NCI-H446 treated with DMSO at 0.1 percent for 48 hours (cell line): Measurements from ENCODE around the gene FAM163B.

ENCODE experiments used
- DNase-seq: peaks from one replicate; lab custom pipeline; 2025; lab: John Stamatoyannopoulos, UW

The FAM163B gene

DNA sequence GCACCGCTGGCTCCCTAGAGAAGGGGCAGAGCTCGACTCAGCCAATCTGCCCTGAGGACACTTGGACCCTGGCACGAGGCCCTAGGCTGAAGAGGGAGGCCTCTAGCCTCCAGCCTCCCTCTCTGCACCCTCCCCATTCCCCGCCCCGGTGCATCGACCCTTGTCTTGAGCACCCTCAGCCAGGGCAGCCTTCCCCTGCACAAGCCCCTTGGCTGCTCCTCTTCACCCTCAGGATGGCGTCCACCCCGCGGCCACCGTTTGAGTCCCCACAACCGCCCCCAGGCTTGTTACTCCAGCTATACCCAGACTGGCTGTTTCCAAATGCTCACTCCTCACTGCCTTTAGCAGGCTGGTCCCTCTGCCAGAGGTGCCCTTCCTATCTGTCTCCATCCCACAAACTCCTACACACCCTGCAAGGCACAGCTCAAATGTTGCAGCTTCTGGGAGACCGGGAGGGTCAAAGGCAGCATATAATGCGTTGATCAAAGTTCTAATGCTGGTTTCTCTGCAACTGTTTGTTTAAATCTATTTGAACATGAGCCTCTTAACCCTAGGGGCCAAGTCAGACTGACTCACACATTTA, 6.5 kb upstream of the FAM163B start:
- no peak for DNase-seq

DNA sequence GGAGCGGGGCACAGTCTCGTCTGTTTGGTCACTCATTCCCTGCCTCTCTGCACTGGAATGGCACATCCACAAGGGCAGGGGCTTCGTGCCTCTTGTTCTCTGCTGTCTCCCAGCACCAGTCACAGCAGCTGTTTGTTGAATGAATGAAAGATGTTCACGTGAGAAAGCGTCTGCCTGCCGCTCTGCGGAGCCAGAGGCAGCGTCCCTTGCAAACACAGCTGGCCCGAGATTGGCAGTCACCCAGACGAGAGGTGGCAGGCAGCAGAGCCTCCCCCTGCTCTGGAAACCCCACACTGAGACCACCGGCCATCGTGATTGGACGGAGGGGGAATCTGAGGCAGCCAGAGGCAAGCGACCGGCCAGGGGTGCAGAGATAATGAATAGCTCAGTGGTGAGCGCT, 6.0 kb upstream of the FAM163B start:
- DNase-seq: no peak

DNA sequence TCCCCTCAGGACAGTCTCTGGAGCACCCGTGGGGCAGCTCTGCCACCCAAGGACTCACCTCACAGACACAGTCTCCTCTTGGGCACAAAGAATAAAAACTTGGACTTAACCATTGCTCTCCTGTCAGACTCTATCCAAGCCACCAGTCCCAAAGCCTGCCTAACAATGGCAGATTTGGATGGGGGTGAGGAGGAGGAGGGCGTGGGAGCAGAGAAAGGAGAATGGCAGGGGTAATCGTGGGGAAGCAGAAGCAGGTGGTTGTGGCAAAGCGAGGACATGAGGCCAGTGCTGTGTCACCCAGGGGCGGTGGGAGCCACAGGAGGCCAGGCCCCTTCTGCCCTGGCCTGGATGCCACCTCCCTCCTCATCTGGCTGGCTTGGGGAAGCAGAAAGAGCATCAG, 5.5 kb upstream of the FAM163B start:
- no peak for DNase-seq

DNA sequence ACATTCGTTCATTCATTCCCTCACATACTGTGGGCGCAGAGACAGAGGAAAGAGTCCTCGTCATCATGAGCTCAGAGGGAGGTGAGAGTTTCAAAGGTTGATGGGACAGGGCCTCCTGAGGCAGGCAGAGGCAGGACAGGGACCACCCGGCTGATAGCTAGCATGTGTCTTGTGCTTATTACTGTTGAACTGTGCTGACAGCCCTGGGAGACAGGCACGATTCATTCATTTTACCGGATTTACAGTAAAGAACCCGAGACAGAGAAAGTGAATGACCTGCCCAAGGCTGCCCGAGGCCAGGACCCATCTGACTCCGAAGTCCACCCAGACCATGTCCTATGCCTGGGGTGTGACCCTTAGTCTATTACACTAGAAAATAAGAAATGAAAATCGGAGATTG, 4.9 kb upstream of the FAM163B start:
- no peak for DNase-seq

DNA sequence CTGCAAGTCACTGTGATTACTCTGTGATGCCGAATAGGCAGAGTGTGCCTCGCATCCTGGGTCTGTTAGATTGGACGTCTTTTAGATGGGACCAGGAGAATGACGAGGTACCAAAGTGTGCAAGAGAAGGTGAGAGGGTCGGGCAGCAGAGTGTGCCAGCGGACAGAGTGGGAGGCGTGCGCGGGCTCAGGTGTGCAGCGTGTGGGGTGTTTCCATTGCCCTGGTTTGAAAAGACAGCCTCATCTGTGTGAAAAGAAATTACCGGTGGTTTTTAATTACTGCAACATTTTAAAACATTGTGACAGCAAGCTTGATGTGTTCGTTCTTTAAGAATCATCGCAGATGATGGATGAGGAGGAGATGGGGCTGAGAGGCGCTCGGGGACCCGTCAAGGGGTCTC, 4.2 kb upstream of the FAM163B start:
- no peak for DNase-seq

DNA sequence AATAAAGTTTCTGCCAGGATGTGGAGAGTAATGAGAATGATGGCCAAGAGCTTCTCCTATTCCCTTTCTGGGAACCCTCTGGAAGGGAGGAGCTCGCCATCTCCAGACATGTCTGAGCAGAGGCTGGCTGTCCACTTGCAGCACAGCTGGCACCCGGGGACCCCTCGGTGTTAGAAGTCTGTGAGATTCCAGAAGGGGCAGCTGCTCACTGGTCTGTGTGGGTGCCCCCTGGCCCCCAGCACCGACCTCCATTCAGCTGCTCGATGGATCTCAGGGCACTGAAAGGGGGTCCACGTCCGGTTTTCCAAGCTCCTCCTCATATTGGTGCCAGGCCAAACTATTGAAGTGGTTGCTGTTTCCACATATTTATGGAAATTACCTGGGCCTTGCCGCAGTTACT, 3.6 kb upstream of the FAM163B start:
- no peak for DNase-seq

DNA sequence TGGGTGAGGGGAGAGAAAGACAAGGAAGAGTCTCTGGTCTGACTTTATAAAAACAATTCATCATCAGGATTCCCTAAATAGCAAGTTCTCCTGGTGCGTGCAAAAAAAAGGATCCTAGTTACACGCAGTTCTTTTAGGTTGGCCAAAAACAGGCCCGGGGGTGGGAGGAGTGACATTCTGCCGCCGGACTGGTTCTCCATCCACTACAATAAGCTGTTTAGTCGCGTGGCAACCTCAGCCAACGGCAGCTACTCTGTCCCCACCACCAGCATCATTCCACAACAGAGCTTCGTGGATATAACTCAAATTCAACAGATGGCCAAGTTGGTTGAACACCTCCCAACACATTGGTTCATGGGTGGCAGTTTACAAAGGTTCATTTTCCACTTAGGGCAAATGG, 2.9 kb upstream of the FAM163B start:
- no peak for DNase-seq

DNA sequence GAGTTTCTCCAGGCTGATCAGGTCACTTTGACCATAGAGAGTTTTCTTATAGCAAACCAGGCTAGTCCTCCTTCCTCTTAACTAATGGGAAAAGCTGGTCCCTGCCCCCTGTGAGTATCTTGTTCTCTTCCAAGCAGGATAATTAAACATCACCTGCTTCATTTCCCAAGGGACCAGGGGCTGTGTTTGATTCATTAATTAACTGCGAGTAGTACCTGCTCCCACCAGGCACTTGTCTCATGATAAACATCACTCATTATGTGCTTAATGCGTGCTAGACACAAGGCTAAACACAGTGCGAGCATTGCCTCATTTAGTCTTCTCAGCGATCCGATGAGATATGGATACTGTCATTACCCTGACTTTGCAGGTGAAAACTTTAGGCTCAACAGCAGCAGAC, 1.7 kb upstream of the FAM163B start:
- no peak for DNase-seq

DNA sequence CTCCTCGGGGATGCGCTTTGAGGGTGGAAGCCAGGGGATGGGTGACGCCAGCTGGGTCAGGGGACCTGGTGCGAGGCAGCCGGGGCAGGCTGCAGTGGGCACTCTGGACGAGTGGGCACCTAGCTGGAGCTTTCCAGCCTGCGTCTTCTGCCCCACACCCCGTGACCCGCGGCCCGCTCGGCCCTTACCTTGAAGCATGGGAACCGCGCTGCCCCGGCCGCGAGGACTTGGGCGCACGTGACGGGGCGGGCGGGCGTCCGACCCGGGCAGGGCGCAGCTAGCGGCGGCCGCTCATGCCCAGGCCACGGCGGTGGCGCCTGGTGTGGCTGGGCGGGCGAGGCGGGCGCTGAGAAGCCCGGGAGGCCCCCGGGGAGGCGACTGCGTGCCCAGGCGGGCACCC, 300 bp downstream of the FAM163B start:
- no peak for DNase-seq

DNA sequence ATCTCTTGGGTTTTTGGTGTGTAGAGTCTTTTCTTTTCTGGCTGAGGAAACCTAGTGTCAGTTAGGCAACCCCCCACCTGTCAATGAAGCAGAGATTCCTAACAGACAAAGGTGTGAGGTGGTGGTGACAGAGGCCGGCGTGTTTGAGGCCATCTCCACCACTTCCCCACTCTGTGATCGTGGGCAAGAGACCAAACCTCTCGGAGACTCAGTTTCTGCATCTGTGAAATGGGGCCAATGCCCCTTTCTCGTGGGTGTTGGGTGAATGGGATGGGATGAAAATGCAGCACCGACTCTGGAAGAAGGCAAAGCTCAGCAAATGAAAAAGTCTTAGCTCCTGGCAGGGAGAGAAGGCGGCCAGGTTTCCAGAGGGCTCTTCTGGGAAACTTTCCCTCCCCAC, 807 bp downstream of the FAM163B start:
- no peak for DNase-seq

DNA sequence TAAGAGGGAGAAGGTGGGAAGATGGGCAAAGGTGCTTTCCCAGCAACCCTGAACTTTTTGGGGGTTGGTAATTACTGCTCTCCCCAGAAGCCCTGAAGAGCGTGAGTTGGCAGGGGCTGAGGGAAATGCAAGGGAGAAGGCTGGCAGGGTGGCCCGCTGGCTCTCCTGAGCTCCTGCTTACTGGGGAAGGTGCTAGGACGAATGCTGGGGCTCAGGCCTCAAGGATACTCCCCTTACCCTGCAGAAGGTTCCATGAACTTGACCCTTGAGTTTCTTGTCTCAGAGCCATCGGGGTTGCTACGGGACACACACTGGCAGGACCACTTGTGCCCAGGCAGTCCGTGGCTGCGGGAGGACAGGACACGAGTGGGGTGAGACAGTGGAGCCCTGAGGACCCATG, 1.2 kb downstream of the FAM163B start:
- no peak for DNase-seq

DNA sequence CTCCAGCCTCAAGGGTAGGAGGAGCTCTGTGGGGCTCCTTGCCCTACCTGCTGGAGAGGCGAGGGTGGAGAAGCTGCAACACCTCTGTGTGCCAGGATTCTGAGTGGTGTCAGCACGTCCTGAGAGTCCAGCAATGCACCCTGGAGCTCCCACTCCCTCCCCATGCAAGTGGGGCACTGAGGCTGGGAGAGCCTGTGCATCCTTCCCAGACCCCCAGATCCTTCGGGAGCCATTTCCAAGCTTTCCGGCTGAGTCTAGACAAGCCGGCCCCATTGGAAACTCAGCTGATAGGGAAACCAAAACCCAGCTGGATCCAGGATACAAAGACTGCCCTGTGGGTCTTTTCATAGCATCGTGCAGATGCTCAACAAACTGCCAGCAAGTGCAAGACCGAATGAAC, 1.8 kb downstream of the FAM163B start:
- DNase-seq: no peak

DNA sequence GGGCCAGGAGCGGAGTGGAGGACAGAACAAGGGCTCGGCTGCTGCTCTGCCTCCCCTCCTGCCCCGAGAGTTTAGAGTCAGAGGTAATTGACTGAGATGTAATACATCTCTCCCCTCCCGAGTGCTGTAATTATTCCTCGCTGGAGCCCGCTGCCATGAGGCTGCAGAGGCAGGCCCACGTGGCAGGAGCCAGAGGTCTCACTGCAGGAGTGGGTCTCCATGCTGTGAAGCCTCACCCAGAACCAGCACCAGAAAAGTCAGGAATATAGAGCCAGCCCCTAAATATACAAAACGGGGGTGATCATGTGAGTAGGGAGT, 2.5 kb downstream of the FAM163B start:
- no peak for DNase-seq

DNA sequence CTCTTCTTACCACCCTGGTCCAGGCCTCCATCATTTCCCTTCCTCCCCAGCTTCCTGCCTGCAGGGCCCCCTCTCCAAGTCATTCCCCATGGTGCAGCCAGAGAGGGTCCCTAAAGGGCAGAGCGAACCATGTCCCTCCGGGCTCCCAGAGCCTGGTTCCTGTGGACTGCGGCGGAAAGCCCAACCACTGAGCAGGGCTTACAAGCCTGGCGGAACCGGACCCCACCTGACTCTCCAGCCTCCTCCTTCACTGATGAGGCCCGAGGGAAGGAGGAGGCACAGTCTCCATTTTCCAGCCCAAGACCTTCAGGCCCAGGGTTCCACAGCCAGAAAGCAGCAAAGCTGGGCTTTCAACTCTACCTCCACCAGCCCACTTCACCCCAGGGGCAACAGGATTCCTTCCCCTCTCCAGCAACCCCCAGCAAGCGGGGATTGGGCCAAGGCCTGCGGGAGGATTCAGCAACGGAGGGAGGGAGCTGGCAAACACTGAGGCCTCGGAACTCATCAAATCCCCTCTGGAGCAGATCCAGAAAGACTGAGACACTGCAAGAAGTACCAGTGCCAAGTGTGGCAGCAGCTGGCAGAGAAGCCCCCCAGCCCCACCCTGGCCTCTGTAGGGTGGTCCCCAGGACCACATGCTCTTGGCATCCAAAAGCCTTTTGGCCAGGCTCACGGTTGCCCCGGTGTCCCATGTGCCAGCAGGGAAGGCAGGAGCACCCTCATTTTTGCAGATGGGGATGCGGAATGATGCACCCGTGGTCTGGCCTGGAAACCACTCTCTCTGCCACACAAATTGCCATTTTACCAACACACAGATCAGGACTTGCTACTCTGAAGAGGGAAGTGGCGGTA, 3.1 kb downstream of the FAM163B start:
- no peak for DNase-seq

DNA sequence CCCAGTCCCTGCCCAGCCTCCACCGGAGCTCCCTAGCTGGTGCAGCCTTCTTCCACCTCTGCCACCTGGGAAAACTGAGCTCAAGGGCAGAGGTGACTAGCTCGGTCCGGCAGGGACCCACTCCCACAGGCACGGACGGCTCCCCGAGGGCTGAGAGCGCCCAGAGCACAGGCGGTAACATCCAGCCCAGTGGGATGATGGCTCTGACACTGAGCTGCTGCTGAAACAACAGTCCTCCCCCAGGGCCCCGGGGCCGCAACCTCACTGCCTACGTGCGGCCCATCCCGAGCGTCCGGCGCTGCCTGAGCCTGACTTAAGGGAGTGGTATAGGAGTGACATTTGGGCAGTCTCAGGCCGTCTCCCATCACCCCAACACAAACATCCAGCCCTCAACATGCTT, 3.7 kb downstream of the FAM163B start:
- no peak for DNase-seq

DNA sequence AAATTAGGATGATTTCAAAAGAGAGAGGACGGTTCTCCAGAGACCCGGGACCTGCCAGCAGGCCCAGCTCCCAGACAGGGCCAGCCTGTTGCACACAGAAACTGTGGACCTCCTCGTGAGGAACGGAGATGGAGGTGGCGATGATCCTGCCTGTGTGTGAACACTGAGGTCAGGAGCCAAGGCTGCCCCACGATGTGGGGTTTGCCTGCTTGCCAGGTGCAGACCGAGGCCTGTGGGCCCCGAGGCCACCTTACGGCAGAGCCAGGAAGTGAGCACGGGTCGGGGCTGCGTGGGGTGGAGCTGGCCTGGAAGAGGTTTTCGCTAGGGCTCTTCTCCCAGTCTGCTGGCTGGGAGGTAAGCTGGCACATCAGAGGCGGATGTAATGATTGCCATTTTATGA, 4.3 kb downstream of the FAM163B start:
- DNase-seq: no peak

DNA sequence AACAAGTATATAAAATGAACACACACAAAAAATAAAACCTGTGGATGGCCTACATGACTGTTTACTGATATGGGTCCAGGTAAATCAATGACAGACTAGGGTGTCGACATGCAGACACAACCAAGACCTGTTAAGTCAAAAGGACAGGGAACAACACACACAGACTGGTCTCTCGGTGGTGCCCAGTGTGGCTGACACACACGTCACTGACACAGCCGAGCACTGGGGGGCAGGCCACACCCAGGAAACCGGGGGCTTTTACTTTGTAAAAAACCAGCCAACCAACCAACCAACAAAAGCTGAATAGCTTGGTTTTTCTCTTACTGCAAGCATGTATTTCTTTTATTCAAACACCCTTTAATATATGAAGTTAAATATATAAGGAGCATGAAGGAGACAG, 5.0 kb downstream of the FAM163B start:
- DNase-seq: no peak

DNA sequence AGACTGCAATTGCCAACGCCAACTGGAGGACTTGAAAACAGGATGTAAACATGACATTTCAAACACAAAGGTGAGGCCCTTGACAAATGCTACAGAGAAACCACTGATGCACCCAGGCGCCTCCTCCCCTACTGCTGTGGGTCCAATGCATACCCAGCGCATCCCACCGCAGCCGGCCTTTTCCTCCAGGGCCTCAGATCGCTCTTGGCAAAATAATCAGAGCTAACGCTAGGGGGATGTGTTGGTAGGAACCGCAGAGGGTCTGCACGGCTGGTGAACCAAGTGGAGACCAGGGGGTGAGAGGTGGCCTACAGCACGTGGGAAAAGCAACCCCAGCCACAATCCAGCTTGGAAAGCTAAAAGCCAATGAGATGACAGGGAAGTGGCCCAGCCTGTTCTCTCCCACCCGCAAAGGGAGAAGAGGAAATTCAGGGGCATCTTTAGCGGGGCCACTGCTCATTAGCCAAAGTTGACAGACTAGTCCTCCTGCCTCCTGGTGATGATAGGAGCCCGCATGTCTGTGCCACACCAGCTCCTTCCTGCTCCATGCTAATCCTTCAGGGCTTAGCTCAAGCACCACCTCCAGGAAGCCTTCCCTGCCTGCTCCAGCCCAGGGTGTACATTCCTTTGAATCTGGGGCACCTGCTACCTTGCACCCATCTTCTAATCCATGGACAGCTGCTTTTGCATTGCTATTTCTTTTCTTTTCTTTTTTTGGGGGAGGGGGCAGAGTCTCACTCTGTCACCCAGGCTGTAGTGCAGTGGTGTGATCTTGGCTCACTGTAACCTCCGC, 5.9 kb downstream of the FAM163B start:
- DNase-seq: no peak

DNA sequence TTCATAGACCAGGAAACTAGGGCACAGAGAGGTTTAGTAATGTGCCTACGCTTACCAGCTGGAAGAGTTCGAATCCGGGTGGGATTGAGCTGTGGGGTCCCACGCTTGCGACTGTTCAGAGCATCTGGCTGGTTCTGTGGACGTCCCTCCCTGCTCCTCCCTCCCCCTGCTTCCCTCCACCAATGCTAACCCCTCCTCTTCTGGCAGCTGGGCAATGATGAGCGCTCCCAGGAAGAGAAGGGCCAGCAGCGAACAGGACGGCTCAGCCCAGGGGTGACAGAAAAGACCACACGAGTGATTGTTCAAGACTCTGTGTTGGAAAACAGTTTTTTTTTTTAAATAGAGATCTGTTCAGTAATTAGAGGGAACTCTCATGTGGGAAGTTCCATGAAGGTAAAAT, 6.9 kb downstream of the FAM163B start:
- DNase-seq: no peak

DNA sequence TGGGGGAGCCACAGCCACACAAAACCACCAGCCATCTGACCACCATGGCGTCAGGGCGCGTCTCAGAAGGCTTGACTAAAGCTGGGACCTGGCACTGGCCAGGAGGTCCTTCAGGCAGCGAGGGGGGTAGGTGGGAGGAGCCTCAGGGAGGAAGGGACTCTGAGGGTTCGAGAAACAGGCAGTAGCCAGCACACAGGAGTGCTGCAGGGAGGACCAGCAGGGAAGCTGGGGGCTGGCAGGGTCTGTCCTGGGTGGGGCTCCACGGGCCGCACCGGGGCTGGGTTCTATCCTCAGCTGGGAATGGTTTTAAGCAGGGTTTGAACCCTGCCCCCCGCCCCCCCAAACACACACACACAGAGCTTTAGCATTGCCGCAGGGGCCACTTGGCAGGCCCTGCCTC, 7.4 kb downstream of the FAM163B start:
- DNase-seq: no peak

DNA sequence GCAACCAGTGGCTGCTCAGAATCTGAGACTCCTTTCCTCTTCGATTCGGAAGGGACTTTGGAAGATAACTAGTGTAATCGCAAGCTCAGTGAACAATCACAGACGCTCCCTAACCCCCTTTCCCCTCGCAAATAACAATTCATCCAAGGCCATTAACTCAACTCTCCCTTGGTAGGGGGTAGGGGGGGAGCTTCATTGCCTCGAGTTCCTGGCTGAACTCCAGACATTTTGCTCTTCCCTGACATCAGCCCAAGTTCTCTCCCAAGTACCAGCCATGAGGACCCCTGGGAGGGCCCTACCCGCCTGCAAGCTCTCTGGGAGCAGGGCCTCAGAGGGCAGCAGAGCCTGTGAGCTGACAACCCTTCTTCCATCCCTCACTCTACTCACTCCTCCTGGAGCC, 8.4 kb downstream of the FAM163B start:
- DNase-seq: no peak

DNA sequence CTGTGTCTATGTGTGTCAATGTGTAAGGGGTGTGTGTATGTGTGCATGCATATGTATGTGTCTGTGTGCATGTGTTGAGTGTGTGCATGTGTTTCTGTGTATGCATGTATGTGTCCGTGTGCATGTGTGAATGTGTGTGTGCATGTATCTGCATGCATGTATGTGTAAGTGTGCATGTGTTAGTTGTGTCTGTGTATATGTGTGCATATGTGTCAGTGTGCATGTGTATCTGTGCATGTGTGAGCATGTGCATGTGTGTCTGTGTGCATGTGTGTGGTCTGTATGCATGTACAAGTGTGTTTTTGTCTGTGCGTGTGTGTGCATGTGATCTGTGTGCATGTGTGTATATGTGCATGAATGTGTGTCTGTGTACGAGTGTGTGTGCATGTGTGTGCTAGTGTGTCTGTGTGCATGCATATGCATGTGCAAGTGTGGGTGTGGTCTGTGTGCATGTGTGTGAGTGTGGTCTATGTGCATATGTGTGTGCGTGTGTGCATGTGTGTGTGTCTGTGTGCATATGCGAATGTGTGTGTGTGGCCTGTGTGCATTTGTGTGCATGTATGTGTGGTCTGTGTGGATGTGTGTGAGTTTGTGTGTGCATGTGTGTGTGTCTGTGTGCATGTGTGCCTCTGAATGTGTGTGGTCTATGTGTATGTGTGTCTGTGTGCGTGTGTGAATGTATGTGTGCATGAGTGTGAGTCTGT, 9.6 kb downstream of the FAM163B start:
- no peak for DNase-seq

DNA sequence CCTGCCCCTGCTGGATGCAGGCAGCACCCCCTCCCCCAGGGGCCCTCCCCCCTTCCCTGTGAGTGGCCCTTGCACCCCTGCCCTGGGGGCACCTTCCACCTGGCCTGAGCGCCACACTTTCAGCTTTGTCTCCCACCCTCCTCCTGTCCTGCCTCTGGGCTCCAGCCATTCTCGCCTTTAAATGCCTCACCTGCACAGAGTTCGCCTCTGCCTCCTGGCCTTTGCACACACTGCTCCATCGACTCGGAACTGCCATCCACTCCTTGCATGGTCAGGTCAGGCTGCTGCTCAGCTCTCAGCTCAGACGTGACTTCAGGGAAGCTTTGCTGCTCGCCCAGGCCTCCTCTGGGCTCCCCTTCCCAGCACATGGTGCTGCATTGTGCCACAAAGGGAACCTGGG, 10.2 kb downstream of the FAM163B start:
- DNase-seq: no peak
